Lower leg skin (tissue), 4 donors: ENCODE results near the gene FBXO39. TPM values are rescaled to one million over a fixed set of nuclear protein-coding genes. Genes with fewer than 3 reads are reported as not detected.
"Not testable (repeated sequence)": the region's sequence is repeated elsewhere in the genome, so short reads cannot be mapped to it uniquely, and the experiment has no call there.

ENCODE experiments used
- DNase-seq, 2 donors: peaks; one replicate each; pipeline ENCODE4 v3.0.0-alpha.2; 2019; ENCODE audit warnings: low spot score in 2 of 2
- H3K4me3 ChIP-seq: fragments of 200-600 bp; sonication (generic); 2 replicates; pipeline ENCODE4 v1.5.1; 2017; ENCODE audit warnings: mild to moderate bottlenecking, low read depth; ENCODE audit not compliant: poor library complexity, severe bottlenecking
- POLR2A ChIP-seq, 2 donors: fragments of 450-650 bp; IDR thresholded peaks; one replicate each; pipeline ENCODE4 v1.6.1; 2016 to 2017; ENCODE audit warnings: antibody characterized with exemption in 2 of 2, mild to moderate bottlenecking in 1 of 2, moderate library complexity in 1 of 2
- WGBS, 2 donors: methylation state at CpG; one replicate each; pipeline ENCODE4 v1.1.5; 2018; 5-methylcytosine and 5-hydroxymethylcytosine counted together
- intact Hi-C: fragments of 100-400 bp; cut with DNase I; formaldehyde crosslinking; loops from one replicate; pipeline ENCODE4 v1.15.0; 2023; ENCODE audit warnings: low total_unique reads
- total RNA-seq, 4 donors: library from RNA; depleted of rRNA; stranded (reverse); fragments of >200 nt; gene quantifications; one replicate each; pipeline ENCODE4 v1.1.0, GENCODE V29; 2016
- TF ChIP-seq, protein P1 (sequence below), 3 donors: fragments of 450-650 bp; IDR thresholded peaks; one replicate each; pipeline ENCODE4 v1.5.1; 2016; ENCODE audit warnings: antibody characterized with exemption in 3 of 3, mild to moderate bottlenecking in 3 of 3, moderate library complexity in 2 of 3

The FBXO39 gene
- total RNA-seq, 4 donors from 2014 or later: 0.42 to 0.97 (median 0.71) TPM

DNA sequence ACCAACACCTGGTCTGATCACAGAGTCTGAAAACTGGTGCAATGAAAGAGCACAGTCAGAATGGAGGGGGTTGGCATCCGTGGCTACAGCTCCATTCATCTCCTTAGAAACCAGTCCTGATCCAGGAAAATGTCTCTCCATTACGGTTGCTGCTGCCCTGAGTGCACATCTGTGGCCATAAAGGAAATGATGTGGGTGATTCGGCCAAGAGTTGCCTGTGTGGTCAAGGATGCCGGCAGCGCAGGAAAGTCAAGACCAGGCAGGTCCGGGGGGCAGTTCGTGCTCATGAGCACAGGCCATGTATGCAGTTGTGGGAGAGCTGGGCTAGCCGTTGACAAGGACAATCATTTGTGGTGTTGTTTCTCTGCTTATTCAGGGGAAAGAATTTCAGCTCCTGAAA lies 14.2 kb upstream of the FBXO39 start:
- WGBS, 2 donors: 80 to 81% methylated on average over 8 of the region's 8 CpGs
- TF ChIP-seq, protein P1, sequence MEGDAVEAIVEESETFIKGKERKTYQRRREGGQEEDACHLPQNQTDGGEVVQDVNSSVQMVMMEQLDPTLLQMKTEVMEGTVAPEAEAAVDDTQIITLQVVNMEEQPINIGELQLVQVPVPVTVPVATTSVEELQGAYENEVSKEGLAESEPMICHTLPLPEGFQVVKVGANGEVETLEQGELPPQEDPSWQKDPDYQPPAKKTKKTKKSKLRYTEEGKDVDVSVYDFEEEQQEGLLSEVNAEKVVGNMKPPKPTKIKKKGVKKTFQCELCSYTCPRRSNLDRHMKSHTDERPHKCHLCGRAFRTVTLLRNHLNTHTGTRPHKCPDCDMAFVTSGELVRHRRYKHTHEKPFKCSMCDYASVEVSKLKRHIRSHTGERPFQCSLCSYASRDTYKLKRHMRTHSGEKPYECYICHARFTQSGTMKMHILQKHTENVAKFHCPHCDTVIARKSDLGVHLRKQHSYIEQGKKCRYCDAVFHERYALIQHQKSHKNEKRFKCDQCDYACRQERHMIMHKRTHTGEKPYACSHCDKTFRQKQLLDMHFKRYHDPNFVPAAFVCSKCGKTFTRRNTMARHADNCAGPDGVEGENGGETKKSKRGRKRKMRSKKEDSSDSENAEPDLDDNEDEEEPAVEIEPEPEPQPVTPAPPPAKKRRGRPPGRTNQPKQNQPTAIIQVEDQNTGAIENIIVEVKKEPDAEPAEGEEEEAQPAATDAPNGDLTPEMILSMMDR (IDR thresholded peaks at IDR 0.05): no peak
- no peak for TF ChIP-seq POLR2A (IDR thresholded peaks at IDR 0.05)
- DNase-seq: no peak
- no peak overlapping the region for H3K4me3 ChIP-seq
- intact Hi-C loops: no loop called here

DNA sequence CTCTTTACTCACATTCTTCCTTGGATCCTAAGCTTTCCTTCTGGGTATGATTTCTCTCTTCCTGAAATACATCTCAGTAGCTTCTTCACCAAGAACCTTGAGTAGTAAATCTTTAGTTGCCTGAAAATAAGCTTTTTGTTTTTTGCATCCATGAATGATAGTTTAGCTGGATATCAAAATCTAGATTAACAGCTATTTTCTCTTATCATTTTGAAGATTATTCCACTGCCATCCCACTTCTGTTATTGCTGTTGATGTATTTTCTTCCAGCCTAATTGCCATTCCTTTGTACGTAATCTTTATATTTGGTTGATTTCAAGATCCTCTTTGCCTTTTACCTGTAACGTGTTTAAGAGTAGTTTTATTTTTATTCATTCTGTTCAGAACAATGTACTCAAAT lies 7.6 kb upstream of the FBXO39 start:
- intact Hi-C loops: no loop called here
- no peak for DNase-seq
- no peak overlapping the region for H3K4me3 ChIP-seq
- TF ChIP-seq POLR2A (IDR thresholded peaks at IDR 0.05): no peak
- TF ChIP-seq, protein P1 (IDR thresholded peaks at IDR 0.05): no peak
- 96 to 98% methylated on average over 2 of the region's 2 CpGs for WGBS, 2 donors

DNA sequence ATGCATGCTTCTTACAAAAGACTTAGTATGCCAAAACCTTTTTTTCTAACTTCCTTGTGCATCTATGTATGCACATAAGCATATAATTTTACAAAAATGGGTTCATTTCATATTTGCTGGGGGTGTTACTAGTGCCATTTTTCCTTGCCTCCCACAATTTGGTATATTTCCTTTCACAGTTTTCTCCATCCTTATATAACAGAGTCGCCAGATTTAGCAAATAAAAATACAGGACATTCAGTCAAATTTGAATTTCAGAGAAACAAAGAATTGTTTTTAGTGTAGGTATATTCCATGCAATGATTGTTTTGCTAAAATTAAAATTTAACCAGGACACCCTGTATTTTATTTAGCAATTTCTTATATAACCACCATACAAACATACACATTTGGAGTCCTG lies 4.0 kb upstream of the FBXO39 start:
- no peak for TF ChIP-seq POLR2A (IDR thresholded peaks at IDR 0.05)
- TF ChIP-seq, protein P1 (IDR thresholded peaks at IDR 0.05): no peak
- no peak overlapping the region for H3K4me3 ChIP-seq
- intact Hi-C loops: no loop called here
- no peak for DNase-seq
- 98 to 100% methylated on average over 1 of the region's 1 CpG for WGBS, 2 donors

DNA sequence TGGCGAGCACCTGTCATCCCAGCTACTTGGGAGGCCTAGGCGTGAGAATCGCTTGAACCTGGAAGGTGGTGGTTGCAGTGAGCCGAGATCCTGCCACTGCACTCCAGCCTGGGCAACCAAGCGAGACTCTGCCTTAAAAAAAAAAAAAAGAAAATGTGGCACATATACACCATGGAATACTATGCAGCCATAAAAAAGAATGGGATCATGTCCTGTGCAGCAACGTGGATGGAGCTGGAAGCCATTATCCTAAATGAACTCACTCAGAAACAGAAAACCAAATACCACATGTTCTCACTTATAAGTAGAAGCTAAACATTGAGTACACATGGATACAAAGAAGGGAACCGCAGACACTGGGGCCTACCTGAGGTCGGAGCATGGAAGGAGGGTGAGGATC lies 1.1 kb upstream of the FBXO39 start:
- intact Hi-C loops, H3K4me3 ChIP-seq, DNase-seq: not testable (repeated sequence)
- WGBS, 2 donors: 91 to 95% methylated on average over 8 of the region's 8 CpGs

DNA sequence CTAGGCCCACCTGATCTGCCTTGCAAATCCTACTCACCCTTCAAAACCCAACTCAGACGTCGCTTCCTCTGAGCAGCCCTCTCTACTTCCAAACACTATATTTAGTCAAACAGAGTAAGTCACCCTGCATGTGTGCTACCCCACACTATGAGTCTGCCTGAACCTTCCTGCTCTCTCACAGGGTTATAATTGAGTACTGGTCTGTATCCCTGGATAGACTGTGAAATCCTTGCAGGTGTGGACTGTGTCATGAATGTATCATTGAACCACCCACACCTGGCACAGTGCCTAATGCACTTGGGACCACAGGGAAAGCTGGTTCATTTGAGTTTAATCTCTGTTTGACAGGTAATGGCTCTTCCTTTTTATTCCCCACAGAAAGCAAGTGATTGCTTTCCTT lies 3.4 kb downstream of the FBXO39 start:
- intact Hi-C loops: no loop called here
- WGBS, 2 donors: 59 to 60% methylated on average over 2 of the region's 2 CpGs
- TF ChIP-seq, protein P1 (IDR thresholded peaks at IDR 0.05): no peak
- no peak for TF ChIP-seq POLR2A (IDR thresholded peaks at IDR 0.05)
- DNase-seq: no peak
- no peak overlapping the region for H3K4me3 ChIP-seq

DNA sequence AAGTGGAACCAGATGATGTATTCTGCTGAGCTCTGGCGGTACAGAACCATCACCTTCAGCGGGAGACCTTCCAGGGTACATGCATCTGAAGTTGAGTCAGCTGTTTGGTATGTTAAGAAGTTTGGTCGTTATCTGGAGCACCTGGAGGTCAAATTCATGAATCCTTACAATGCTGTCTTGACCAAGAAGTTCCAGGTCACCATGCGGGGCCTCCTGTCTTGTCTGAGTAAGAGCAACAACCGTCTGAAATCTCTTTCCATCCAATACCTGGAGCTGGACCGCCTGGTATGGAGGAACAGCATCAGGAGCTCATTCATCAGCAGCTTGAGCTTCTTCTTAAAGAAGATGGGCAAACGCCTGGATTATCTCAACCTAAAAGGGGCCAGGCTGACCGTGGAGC lies 4.0 kb downstream of the FBXO39 start:
- no peak for DNase-seq
- WGBS, 2 donors: 83 to 86% methylated on average over 8 of the region's 8 CpGs
- no peak overlapping the region for H3K4me3 ChIP-seq
- no peak for TF ChIP-seq POLR2A (IDR thresholded peaks at IDR 0.05)
- TF ChIP-seq, protein P1 (IDR thresholded peaks at IDR 0.05): no peak
- intact Hi-C loops: no loop called here
